HepG2 (cell line): ENCODE results near the gene NKD1.

Experiments used
- CTCF ChIP-seq: sonication (generic); formaldehyde crosslinking; IDR thresholded peaks from 2 replicates; pipeline ENCODE4 v1.5.0; 2020; ENCODE audit warnings: mild to moderate bottlenecking, missing genetic modification reagents, moderate library complexity
- HNRNPH1 ChIP-seq: fragments of 200-400 bp; formaldehyde crosslinking; optimal IDR thresholded peaks from 2 replicates; pipeline ENCODE3; 2017; ENCODE audit warnings: mild to moderate bottlenecking, low read depth, low read length
- IKZF4 ChIP-seq: sonication (generic); formaldehyde crosslinking; IDR thresholded peaks from 2 replicates; pipeline ENCODE4 v1.5.1; 2020; ENCODE audit warnings: borderline replicate concordance, mild to moderate bottlenecking, low read depth, missing genetic modification reagents; ENCODE audit errors: not compliant biosample characterization
- KDM5A ChIP-seq: fragments of 200-600 bp; sonication (generic); IDR thresholded peaks from 2 replicates; pipeline ENCODE4 v1.7.0; 2018; ENCODE audit warnings: antibody characterized with exemption, mild to moderate bottlenecking, low read length, borderline replicate concordance
- MAX ChIP-seq: IDR thresholded peaks from 2 replicates; pipeline ENCODE4 v1.6.1; 2012; ENCODE audit warnings: inconsistent platforms
- MYC ChIP-seq: sonication (generic); formaldehyde crosslinking; IDR thresholded peaks from 2 replicates; pipeline ENCODE4 v1.9.0; 2021; ENCODE audit warnings: missing genetic modification reagents, borderline replicate concordance
- PATZ1 ChIP-seq: sonication (generic); formaldehyde crosslinking; IDR thresholded peaks from 2 replicates; pipeline ENCODE4 v1.4.0; 2020; ENCODE audit warnings: missing genetic modification reagents
- POLR2AphosphoS5 ChIP-seq: IDR thresholded peaks from 2 replicates; pipeline ENCODE4 v1.6.1; 2012; ENCODE audit warnings: low read depth, low read length
- SP1 ChIP-seq, 2 experiments: fragments of 450-650 bp in 1 of 2; sonication (generic) in 1 of 2; formaldehyde crosslinking in 1 of 2; IDR thresholded peaks; 2 replicates each; pipeline versions ENCODE4 v1.4.0 to v1.6.1; 2016 to 2020; ENCODE audit warnings: missing genetic modification reagents in 1 of 2
- SP5 ChIP-seq: IDR thresholded peaks from 2 replicates; pipeline ENCODE4 v1.6.1; 2016; ENCODE audit warnings: low read depth, borderline replicate concordance
- U2AF1 ChIP-seq: fragments of 200-400 bp; formaldehyde crosslinking; optimal IDR thresholded peaks from 2 replicates; pipeline ENCODE3; 2017; ENCODE audit warnings: mild to moderate bottlenecking, low read depth, low read length
- ZBTB21 ChIP-seq: sonication (generic); formaldehyde crosslinking; IDR thresholded peaks from 2 replicates; pipeline ENCODE4 v1.4.0; 2020; ENCODE audit warnings: missing genetic modification reagents
- ZNF350 ChIP-seq: sonication (generic); formaldehyde crosslinking; IDR thresholded peaks from 2 replicates; pipeline ENCODE4 v1.4.0; 2020; ENCODE audit warnings: mild to moderate bottlenecking, low read depth, missing genetic modification reagents, borderline replicate concordance
- ZNF510 ChIP-seq: sonication (generic); formaldehyde crosslinking; IDR thresholded peaks from 2 replicates; pipeline ENCODE4 v1.4.0; 2020; ENCODE audit warnings: low read depth, mild to moderate bottlenecking, missing genetic modification reagents

GRCh38 chr16:50559342-50559741 is 11.1 kb downstream of the NKD1 start:
- TF ChIP-seq HNRNPH1 (no peak), CTCF (CRISPR knock-in tag) (no peak), ZNF510 (no peak), ZBTB21 (CRISPR knock-in tag) (no peak), U2AF1 (no peak), IKZF4 (CRISPR knock-in tag) (no peak), KDM5A (no peak), MYC (CRISPR knock-in tag) (no peak), MAX (no peak), ZNF350 (CRISPR knock-in tag) (no peak), SP5 (CRISPR knock-in tag) (no peak), SP1 (IDR thresholded peaks at IDR 0.05) (no peak), SP1 (CRISPR knock-in tag; IDR thresholded peaks at IDR 0.05) (no peak), POLR2AphosphoS5 (no peak), PATZ1 (CRISPR knock-in tag) (no peak)
